C4-2B (cell line): ENCODE results near the gene ZMYND11.

ENCODE experiments used
- ZFX ChIP-seq: fragments of 450-650 bp; IDR thresholded peaks from 2 replicates; pipeline ENCODE4 v1.6.1; 2017
- TF ChIP-seq, protein P1 (sequence below): fragments of 450-650 bp; conservative IDR thresholded peaks from 2 replicates; pipeline ENCODE4 v1.5.1; 2017; ENCODE audit warnings: mild to moderate bottlenecking

DNA sequence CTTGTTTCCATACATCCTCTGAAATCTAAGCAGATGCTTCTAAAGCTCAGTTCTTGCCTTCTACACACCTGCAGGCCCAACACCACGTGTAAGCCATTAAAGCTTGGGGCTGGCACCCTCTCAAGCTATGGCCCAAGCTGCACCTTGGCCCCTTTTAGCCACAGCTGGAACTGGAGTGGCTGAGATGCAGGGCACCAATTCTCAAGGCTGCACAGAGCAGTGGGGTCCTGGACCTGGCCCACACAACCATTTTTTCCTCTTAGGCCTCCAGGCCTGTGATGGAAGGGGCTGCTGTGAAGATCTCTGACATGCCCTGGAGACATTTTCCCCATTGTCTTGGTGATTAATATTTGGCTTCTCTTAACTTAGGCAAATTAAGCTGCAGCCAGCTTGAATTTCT, 38.8 kb upstream of the ZMYND11 start:
- no peak for TF ChIP-seq ZFX
- TF ChIP-seq, protein P1, sequence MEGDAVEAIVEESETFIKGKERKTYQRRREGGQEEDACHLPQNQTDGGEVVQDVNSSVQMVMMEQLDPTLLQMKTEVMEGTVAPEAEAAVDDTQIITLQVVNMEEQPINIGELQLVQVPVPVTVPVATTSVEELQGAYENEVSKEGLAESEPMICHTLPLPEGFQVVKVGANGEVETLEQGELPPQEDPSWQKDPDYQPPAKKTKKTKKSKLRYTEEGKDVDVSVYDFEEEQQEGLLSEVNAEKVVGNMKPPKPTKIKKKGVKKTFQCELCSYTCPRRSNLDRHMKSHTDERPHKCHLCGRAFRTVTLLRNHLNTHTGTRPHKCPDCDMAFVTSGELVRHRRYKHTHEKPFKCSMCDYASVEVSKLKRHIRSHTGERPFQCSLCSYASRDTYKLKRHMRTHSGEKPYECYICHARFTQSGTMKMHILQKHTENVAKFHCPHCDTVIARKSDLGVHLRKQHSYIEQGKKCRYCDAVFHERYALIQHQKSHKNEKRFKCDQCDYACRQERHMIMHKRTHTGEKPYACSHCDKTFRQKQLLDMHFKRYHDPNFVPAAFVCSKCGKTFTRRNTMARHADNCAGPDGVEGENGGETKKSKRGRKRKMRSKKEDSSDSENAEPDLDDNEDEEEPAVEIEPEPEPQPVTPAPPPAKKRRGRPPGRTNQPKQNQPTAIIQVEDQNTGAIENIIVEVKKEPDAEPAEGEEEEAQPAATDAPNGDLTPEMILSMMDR = no peak
